Measurements from ENCODE around the gene RBM15B.

The RBM15B gene

GRCh38 chr3:51393564-51393963 is 2.5 kb downstream of the RBM15B start:
- no peak for DNase-seq

- no peak for DNase-seq
Measured at GRCh38 chr3:51394541-51394940, 3.5 kb downstream of the RBM15B start.

- DNase-seq = no peak
Measured at GRCh38 chr3:51395493-51396213, 4.6 kb downstream of the RBM15B start.

- no peak for DNase-seq
Measured at GRCh38 chr3:51396401-51396800, 5.3 kb downstream of the RBM15B start.

GRCh38 chr3:51397392-51397791 is 6.3 kb downstream of the RBM15B start:
- DNase-seq = no peak

- no peak for DNase-seq
Measured at GRCh38 chr3:51398595-51399310, 7.7 kb downstream of the RBM15B start.

GRCh38 chr3:51400166-51400565 is 9.1 kb downstream of the RBM15B start:
- no peak for DNase-seq

GRCh38 chr3:51401735-51402134 is 10.7 kb downstream of the RBM15B start:
- DNase-seq = no peak

GRCh38 chr3:51403675-51404074 is 12.6 kb downstream of the RBM15B start:
- DNase-seq = no peak

GRCh38 chr3:51408021-51408420 is 16.9 kb downstream of the RBM15B start:
- DNase-seq = no peak

- DNase-seq = no peak
Measured at GRCh38 chr3:51408813-51409212, 17.7 kb downstream of the RBM15B start.

GRCh38 chr3:51422211-51422610 is 31.1 kb downstream of the RBM15B start:
- no peak for DNase-seq

- DNase-seq = no peak
Measured at GRCh38 chr3:51426921-51427320, 35.8 kb downstream of the RBM15B start.

GRCh38 chr3:51429138-51429537 is 38.1 kb downstream of the RBM15B start:
- no peak for DNase-seq

- DNase-seq = no peak
Measured at GRCh38 chr3:51434110-51434509, 43.0 kb downstream of the RBM15B start.

GRCh38 chr3:51434746-51435327 is 43.8 kb downstream of the RBM15B start:
- DNase-seq = no peak

GRCh38 chr3:51436998-51437639 is 46.0 kb downstream of the RBM15B start:
- no peak for DNase-seq

GRCh38 chr3:51441282-51442030 is 50.4 kb downstream of the RBM15B start:
- no peak for DNase-seq

- DNase-seq = no peak
Measured at GRCh38 chr3:51445544-51446280, 54.6 kb downstream of the RBM15B start.
